Liver (tissue), 9 donors: ENCODE results near the gene LYST. TPM values are rescaled to one million over a fixed set of nuclear protein-coding genes. Genes with fewer than 3 reads are reported as not detected.

Experiments
- DNase-seq: peaks from one replicate; pipeline ENCODE4 v3.0.0-alpha.2; 2017; ENCODE audit warnings: low spot score
- H3K27ac ChIP-seq, 2 donors: one replicate each; pipeline ENCODE4 v1.7.0; 2013; ENCODE audit warnings: inconsistent platforms in 2 of 2, low read length in 2 of 2, control low read depth in 1 of 2, low read depth in 1 of 2, mild to moderate bottlenecking in 1 of 2
- H3K27me3 ChIP-seq, 4 donors: one replicate each; pipeline versions ENCODE4 v1.6.1 to v1.7.0; 2013; ENCODE audit warnings: low read length in 3 of 4, inconsistent platforms in 1 of 4, mild to moderate bottlenecking in 1 of 4, moderate library complexity in 1 of 4; ENCODE audit not compliant: control insufficient read depth in 4 of 4, insufficient read depth in 4 of 4
- H3K36me3 ChIP-seq, 4 donors: one replicate each; pipeline versions ENCODE4 v1.6.1 to v1.7.0; 2013; ENCODE audit warnings: low read length in 3 of 4, mild to moderate bottlenecking in 3 of 4, low read depth in 1 of 4, moderate library complexity in 1 of 4; ENCODE audit not compliant: control insufficient read depth in 4 of 4, insufficient read depth in 3 of 4
- H3K4me1 ChIP-seq, 4 donors: one replicate each; pipeline versions ENCODE4 v1.6.1 to v1.7.0; 2013; ENCODE audit warnings: low read length in 3 of 4, mild to moderate bottlenecking in 3 of 4, moderate library complexity in 1 of 4; ENCODE audit not compliant: control insufficient read depth in 4 of 4, insufficient read depth in 4 of 4
- H3K4me3 ChIP-seq, 3 donors: one replicate each; pipeline versions ENCODE4 v1.6.1 to v1.7.0; 2013; ENCODE audit warnings: low read length in 3 of 3, control low read depth in 1 of 3, low read depth in 1 of 3, mild to moderate bottlenecking in 1 of 3
- H3K9ac ChIP-seq, 2 donors: one replicate each; pipeline ENCODE4 v1.7.0; 2013; ENCODE audit warnings: low read length in 2 of 2, mild to moderate bottlenecking in 2 of 2, moderate library complexity in 2 of 2, control low read depth in 1 of 2, low read depth in 1 of 2
- H3K9me3 ChIP-seq, 4 donors: one replicate each; pipeline versions ENCODE4 v1.6.1 to v1.7.0; 2013; ENCODE audit warnings: low read length in 3 of 4; ENCODE audit not compliant: control insufficient read depth in 4 of 4
- ATF3 ChIP-seq: IDR thresholded peaks from 2 replicates; pipeline ENCODE4 v1.6.1; 2016; ENCODE audit warnings: antibody characterized with exemption
- CTCF ChIP-seq: fragments of 150-350 bp; IDR thresholded peaks from 2 replicates; pipeline ENCODE4 v1.5.1; 2017; ENCODE audit warnings: improper control_type of control experiment, low read depth, low read length; ENCODE audit not compliant: missing input control
- EGR1 ChIP-seq, 2 donors: IDR thresholded peaks; 2 replicates each; pipeline ENCODE4 v1.6.1; 2016 to 2018; ENCODE audit warnings: antibody characterized with exemption in 2 of 2, low read depth in 2 of 2
- FOXA1 ChIP-seq: IDR thresholded peaks from 2 replicates; pipeline ENCODE4 v1.6.1; 2016; ENCODE audit warnings: antibody characterized with exemption
- FOXA2 ChIP-seq: IDR thresholded peaks from 2 replicates; pipeline ENCODE4 v1.6.1; 2016; ENCODE audit warnings: antibody characterized with exemption
- GABPA ChIP-seq, 2 donors: IDR thresholded peaks in 1 of 2; conservative IDR thresholded peaks in 1 of 2; 2 replicates each; pipeline ENCODE4 v1.6.1; 2016; ENCODE audit warnings: antibody characterized with exemption in 2 of 2, mild to moderate bottlenecking in 1 of 2, moderate library complexity in 1 of 2
- HNF4A ChIP-seq, 2 donors: conservative IDR thresholded peaks; 2 replicates each; pipeline ENCODE4 v1.6.1; 2016; ENCODE audit warnings: antibody characterized with exemption in 2 of 2, mild to moderate bottlenecking in 2 of 2
- HNF4G ChIP-seq: IDR thresholded peaks from 2 replicates; pipeline ENCODE4 v1.6.1; 2016; ENCODE audit warnings: antibody characterized with exemption
- JUND ChIP-seq, 2 donors: IDR thresholded peaks; 2 replicates each; pipeline ENCODE4 v1.6.1; 2016; ENCODE audit warnings: antibody characterized with exemption in 2 of 2
- MAX ChIP-seq: IDR thresholded peaks from 2 replicates; pipeline ENCODE4 v1.6.1; 2016; ENCODE audit warnings: antibody characterized with exemption
- NR2F2 ChIP-seq: IDR thresholded peaks from 2 replicates; pipeline ENCODE4 v1.6.1; 2016; ENCODE audit warnings: antibody characterized with exemption
- RAD21 ChIP-seq, 2 donors: IDR thresholded peaks; 2 replicates each; pipeline ENCODE4 v1.6.1; 2016; ENCODE audit warnings: antibody characterized with exemption in 2 of 2, mild to moderate bottlenecking in 2 of 2
- REST ChIP-seq: IDR thresholded peaks from 2 replicates; pipeline ENCODE4 v1.6.1; 2016; ENCODE audit warnings: antibody characterized with exemption, mild to moderate bottlenecking
- RXRA ChIP-seq, 2 donors: IDR thresholded peaks; 2 replicates each; pipeline ENCODE4 v1.6.1; 2017 to 2018; ENCODE audit warnings: antibody characterized with exemption in 2 of 2, mild to moderate bottlenecking in 1 of 2
- SP1 ChIP-seq: IDR thresholded peaks from 2 replicates; pipeline ENCODE4 v1.6.1; 2018; ENCODE audit warnings: antibody characterized with exemption, mild to moderate bottlenecking
- TAF1 ChIP-seq: conservative IDR thresholded peaks from 2 replicates; pipeline ENCODE4 v1.6.1; 2016; ENCODE audit warnings: antibody characterized with exemption, mild to moderate bottlenecking
- YY1 ChIP-seq: IDR thresholded peaks from 2 replicates; pipeline ENCODE4 v1.6.1; 2016; ENCODE audit warnings: antibody characterized with exemption, mild to moderate bottlenecking
- ZBTB33 ChIP-seq: IDR thresholded peaks from 2 replicates; pipeline ENCODE4 v1.6.1; 2016; ENCODE audit warnings: antibody characterized with exemption
- WGBS: extraction: QIAGEN DNeasy Blood & Tissue Kit; methylation state at CpG from one replicate; pipeline ENCODE4 v1.1.7; 2013; 5-methylcytosine and 5-hydroxymethylcytosine counted together
- polyA plus RNA-seq, 2 donors: library from polyadenylated mRNA; stranded (reverse) in 1 of 2; unstranded in 1 of 2; fragments of 200-250 nt in 1 of 2; fragments of >200 nt in 1 of 2; fragmentation: Nextera tagmentation in 1 of 2; extraction: Ambion mirVana in 1 of 2; gene quantifications; one replicate each; pipeline versions ENCODE4 v1.2.1 to v1.2.3, GENCODE V29; 2013 to 2015
- total RNA-seq, 2 donors: library from RNA; depleted of rRNA; stranded (reverse); fragments of >200 nt; gene quantifications; one replicate each; pipeline ENCODE4 v1.2.3, GENCODE V29; 2014
- donor health status: healthy.
- donor health status: healthy.
- donor health status: healthy.
- donor health status: healthy.
- donor health status: healthy.

Gene LYST
- total and polyA plus RNA-seq, 4 donors: 3.4 to 45.9 (median 14.2) TPM

GRCh38 chr1:235642943-235643371 lies 223.7 kb downstream of the LYST start:
- H3K27me3 ChIP-seq: peaks cover 0 to 1% (median 0%) of the 10 kb centered on the region in 4 donors
- TF ChIP-seq NR2F2: no peak
- TF ChIP-seq RAD21 (IDR thresholded peaks at IDR 0.05): no peak
- no peak for TF ChIP-seq REST
- no peak for TF ChIP-seq TAF1
- TF ChIP-seq ATF3: no peak
- no peak for TF ChIP-seq JUND (IDR thresholded peaks at IDR 0.05)
- TF ChIP-seq RXRA (IDR thresholded peaks at IDR 0.05): no peak
- TF ChIP-seq HNF4G: no peak
- TF ChIP-seq HNF4A (conservative IDR thresholded peaks at IDR 0.05): no peak
- TF ChIP-seq FOXA2: no peak
- 70% methylated on average over 11 of the region's 11 CpGs for WGBS
- H3K4me3 ChIP-seq: no peak overlapping the region
- no peaks in the 10 kb centered on the region for H3K36me3 ChIP-seq
- DNase-seq: no peak
- H3K4me1 ChIP-seq: no peaks in the 10 kb centered on the region
- no peak overlapping the region for H3K9ac ChIP-seq
- H3K27ac ChIP-seq: no peak overlapping the region
- H3K9me3 ChIP-seq: no peaks in the 10 kb centered on the region

GRCh38 chr1:235642011-235642942 lies 224.4 kb downstream of the LYST start:
- Histone ChIP-seq H3K4me3 (no peak overlapping the region), H3K9me3 (no peaks in the 10 kb centered on the region), H3K27me3 (no peaks in the 10 kb centered on the region), H3K36me3 (no peaks in the 10 kb centered on the region), H3K4me1 (no peaks in the 10 kb centered on the region), H3K9ac (no peak overlapping the region), H3K27ac (no peak overlapping the region)
- TF ChIP-seq GABPA (IDR thresholded peaks at IDR 0.05 in 1 of 2, conservative IDR thresholded peaks at IDR 0.05 in 1 of 2): no peak
- TF ChIP-seq SP1: no peak
- TF ChIP-seq JUND (IDR thresholded peaks at IDR 0.05): no peak
- TF ChIP-seq CTCF: no peak
- no peak for TF ChIP-seq HNF4G
- no peak for TF ChIP-seq NR2F2
- TF ChIP-seq FOXA2: no peak
- TF ChIP-seq YY1: no peak
- no peak for TF ChIP-seq FOXA1
- TF ChIP-seq TAF1: no peak
- TF ChIP-seq HNF4A (conservative IDR thresholded peaks at IDR 0.05): no peak
- TF ChIP-seq EGR1 (IDR thresholded peaks at IDR 0.05; ENCODE audit: low read depth in 2 of 2): no peak
- TF ChIP-seq RAD21 (IDR thresholded peaks at IDR 0.05): no peak
- TF ChIP-seq ATF3: no peak
- TF ChIP-seq REST: no peak
- TF ChIP-seq MAX: no peak
- no peak for TF ChIP-seq RXRA (IDR thresholded peaks at IDR 0.05)
- TF ChIP-seq ZBTB33: no peak
- 70% methylated on average over 47 of the region's 47 CpGs for WGBS
- DNase-seq: no peak
